Dedifferentiated amniotic fluid mesenchymal stem cell (primary cell): ENCODE results near the gene ABCC6.

Source experiments
- DNase-seq: peaks from one replicate; pipeline ENCODE4 v3.0.0-alpha.2; 2016; ENCODE audit errors: extremely low spot score

The ABCC6 gene

GRCh38 chr16:16141784-16142396 is 81.4 kb downstream of the ABCC6 start:
- no peak for DNase-seq

GRCh38 chr16:16141141-16141540 is 82.2 kb downstream of the ABCC6 start:
- DNase-seq, result no peak

GRCh38 chr16:16140537-16140936 is 82.8 kb downstream of the ABCC6 start:
- DNase-seq, result no peak

GRCh38 chr16:16139806-16140205 is 83.5 kb downstream of the ABCC6 start:
- DNase-seq, result no peak

GRCh38 chr16:16139061-16139460 is 84.2 kb downstream of the ABCC6 start:
- DNase-seq, result no peak

GRCh38 chr16:16138034-16138635 is 85.2 kb downstream of the ABCC6 start:
- no peak for DNase-seq

GRCh38 chr16:16137110-16137509 is 86.2 kb downstream of the ABCC6 start:
- DNase-seq, result no peak

GRCh38 chr16:16136588-16136987 is 86.7 kb downstream of the ABCC6 start:
- DNase-seq, result no peak

- no peak for DNase-seq
Measured at GRCh38 chr16:16133943-16134604, 89.2 kb downstream of the ABCC6 start.

- DNase-seq, result no peak
Measured at GRCh38 chr16:16131659-16132058, 91.6 kb downstream of the ABCC6 start.

- DNase-seq, result no peak
Measured at GRCh38 chr16:16131204-16131603, 92.1 kb downstream of the ABCC6 start.

GRCh38 chr16:16127469-16128116 is 95.7 kb downstream of the ABCC6 start:
- peak; percentile 57 for DNase-seq

GRCh38 chr16:16126896-16127295 is 96.4 kb downstream of the ABCC6 start:
- DNase-seq, result no peak

- DNase-seq, result no peak
Measured at GRCh38 chr16:16124974-16125373, 98.3 kb downstream of the ABCC6 start.

GRCh38 chr16:16124438-16124837 is 98.9 kb downstream of the ABCC6 start:
- no peak for DNase-seq

GRCh38 chr16:16122264-16122663 is 101.0 kb downstream of the ABCC6 start:
- no peak for DNase-seq

GRCh38 chr16:16121185-16121727 is 102.0 kb downstream of the ABCC6 start:
- no peak for DNase-seq

- no peak for DNase-seq
Measured at GRCh38 chr16:16120382-16121184, 102.7 kb downstream of the ABCC6 start.

- DNase-seq, result no peak
Measured at GRCh38 chr16:16120044-16120381, 103.3 kb downstream of the ABCC6 start.

GRCh38 chr16:16118337-16118736 is 105.0 kb downstream of the ABCC6 start:
- no peak for DNase-seq

GRCh38 chr16:16116841-16117240 is 106.5 kb downstream of the ABCC6 start:
- DNase-seq, result no peak

- no peak for DNase-seq
Measured at GRCh38 chr16:16113076-16113475, 110.2 kb downstream of the ABCC6 start.
